HAP-1 (cell line): Measurements from ENCODE around the gene PARK7.
"Not testable (repeated sequence)": the region's sequence is repeated elsewhere in the genome, so short reads cannot be mapped to it uniquely, and the experiment has no call there.

Source experiments
- DNase-seq, 2 experiments: peaks; one replicate each; pipeline ENCODE4 v3.0.0-alpha.2; 2016 to 2020; ENCODE audit warnings: low spot score in 2 of 2
- H3K27me3 ChIP-seq: fragments of 250-450 bp; sonication (Bioruptor Pico); 2 replicates; pipeline ENCODE4 v1.5.1; 2020; ENCODE audit warnings: low read depth, mild to moderate bottlenecking, moderate library complexity
- H3K36me3 ChIP-seq: fragments of 250-450 bp; sonication (Bioruptor Pico); replicated peaks from 2 replicates; pipeline ENCODE4 v1.5.1; 2020; ENCODE audit warnings: mild to moderate bottlenecking
- H3K4me1 ChIP-seq: fragments of 250-450 bp; sonication (Bioruptor Pico); 2 replicates; pipeline ENCODE4 v1.5.1; 2020; ENCODE audit warnings: mild to moderate bottlenecking
- H3K4me3 ChIP-seq: fragments of 250-450 bp; sonication (Bioruptor Pico); 2 replicates; pipeline ENCODE4 v1.5.1; 2020; ENCODE audit warnings: mild to moderate bottlenecking, moderate library complexity
- H3K9me3 ChIP-seq: fragments of 250-450 bp; sonication (Bioruptor Pico); 2 replicates; pipeline ENCODE4 v1.5.1; 2020; ENCODE audit warnings: mild to moderate bottlenecking, moderate library complexity
- in situ Hi-C: fragments of 300-500 bp; cut with MboI; formaldehyde crosslinking; loops from 3 replicates; pipeline ENCODE4 v1.14.3; 2020; ENCODE audit warnings: low sequenced_read_pairs, inconsistent platforms, mixed read lengths

PARK7 gene

GRCh38 chr1:7961216-7962013, at the start of gene PARK7:
PARK7 (plus strand) TSS chr1:7961711; CDS start chr1:7962786, 1,075 bp downstream.
- in situ Hi-C loops = no loop called here
- Histone ChIP-seq H3K27me3 (no peaks in the 10 kb centered on the region), H3K36me3 (peaks cover 34% of the 10 kb centered on the region), H3K4me3 (peak within 1 kb of the TSS; percentile 67), H3K4me1 (peaks cover 11% of the 10 kb centered on the region; the same call in 1 of the 2 replicates), H3K9me3 (no peaks in the 10 kb centered on the region)
- peak; percentile 97 to 100 for DNase-seq

GRCh38 chr1:7912145-7912544, 49.4 kb upstream of the PARK7 start:
- no peaks in the 10 kb centered on the region for H3K36me3 ChIP-seq
- H3K9me3 ChIP-seq = no peaks in the 10 kb centered on the region
- H3K4me1 ChIP-seq = no peaks in the 10 kb centered on the region
- DNase-seq = no peak
- in situ Hi-C loops = no loop called here
- H3K4me3 ChIP-seq = no peak overlapping the region
- peaks cover 3% of the 10 kb centered on the region; the same call in 1 of the 2 replicates for H3K27me3 ChIP-seq

GRCh38 chr1:7912743-7913557, 48.6 kb upstream of the PARK7 start:
- H3K4me3 ChIP-seq = no peak overlapping the region
- DNase-seq = no peak
- no peaks in the 10 kb centered on the region for H3K9me3 ChIP-seq
- peaks cover 3% of the 10 kb centered on the region; the same call in 1 of the 2 replicates for H3K27me3 ChIP-seq
- in situ Hi-C loops = no loop called here
- H3K36me3 ChIP-seq = no peaks in the 10 kb centered on the region
- no peaks in the 10 kb centered on the region for H3K4me1 ChIP-seq

GRCh38 chr1:7915826-7916500, 45.5 kb upstream of the PARK7 start:
- H3K27me3 ChIP-seq = peaks cover 3% of the 10 kb centered on the region; the same call in 1 of the 2 replicates
- H3K36me3 ChIP-seq = no peaks in the 10 kb centered on the region
- in situ Hi-C loops = no loop called here
- no peaks in the 10 kb centered on the region for H3K9me3 ChIP-seq
- DNase-seq = no peak
- no peaks in the 10 kb centered on the region for H3K4me1 ChIP-seq
- no peak overlapping the region for H3K4me3 ChIP-seq

GRCh38 chr1:7916501-7916830, 45.0 kb upstream of the PARK7 start:
- Histone ChIP-seq H3K9me3 (no peaks in the 10 kb centered on the region), H3K4me3 (no peak overlapping the region), H3K36me3 (no peaks in the 10 kb centered on the region), H3K4me1 (no peaks in the 10 kb centered on the region), H3K27me3 (peaks cover 3% of the 10 kb centered on the region; the same call in 1 of the 2 replicates)
- in situ Hi-C loops = no loop called here
- no peak for DNase-seq

- H3K4me3 ChIP-seq, H3K4me1 ChIP-seq, H3K9me3 ChIP-seq, H3K36me3 ChIP-seq, H3K27me3 ChIP-seq, in situ Hi-C loops, DNase-seq: not testable (repeated sequence)
Measured at GRCh38 chr1:7917971-7918370, 43.5 kb upstream of the PARK7 start.

- Histone ChIP-seq H3K4me1 (no peaks in the 10 kb centered on the region), H3K36me3 (no peaks in the 10 kb centered on the region), H3K4me3 (no peak overlapping the region), H3K27me3 (peaks cover 3% of the 10 kb centered on the region; the same call in 1 of the 2 replicates), H3K9me3 (no peaks in the 10 kb centered on the region)
- no peak for DNase-seq
- in situ Hi-C loops = no loop called here
Measured at GRCh38 chr1:7919880-7920279, 41.6 kb upstream of the PARK7 start.

GRCh38 chr1:7921796-7922195, 39.7 kb upstream of the PARK7 start:
- Histone ChIP-seq H3K9me3 (no peaks in the 10 kb centered on the region), H3K36me3 (no peaks in the 10 kb centered on the region), H3K4me1 (no peaks in the 10 kb centered on the region), H3K4me3 (no peak overlapping the region), H3K27me3 (peaks cover 7% of the 10 kb centered on the region; the same call in 1 of the 2 replicates)
- in situ Hi-C loops = no loop called here
- DNase-seq = no peak

GRCh38 chr1:7922301-7922700, 39.2 kb upstream of the PARK7 start:
- H3K36me3 ChIP-seq = no peaks in the 10 kb centered on the region
- H3K4me1 ChIP-seq = no peaks in the 10 kb centered on the region
- DNase-seq = no peak
- H3K9me3 ChIP-seq = no peaks in the 10 kb centered on the region
- in situ Hi-C loops = no loop called here
- peaks cover 8% of the 10 kb centered on the region; the same call in 1 of the 2 replicates for H3K27me3 ChIP-seq
- no peak overlapping the region for H3K4me3 ChIP-seq

GRCh38 chr1:7927061-7927460, 34.5 kb upstream of the PARK7 start:
- peaks cover 11% of the 10 kb centered on the region; the same call in 1 of the 2 replicates for H3K27me3 ChIP-seq
- H3K36me3 ChIP-seq, H3K9me3 ChIP-seq, H3K4me3 ChIP-seq, H3K4me1 ChIP-seq, DNase-seq, in situ Hi-C loops: not testable (repeated sequence)

- in situ Hi-C loops = no loop called here
- H3K36me3 ChIP-seq = no peaks in the 10 kb centered on the region
- no peaks in the 10 kb centered on the region for H3K9me3 ChIP-seq
- DNase-seq = no peak
- peaks cover 11% of the 10 kb centered on the region; the same call in 1 of the 2 replicates for H3K27me3 ChIP-seq
- H3K4me3 ChIP-seq = no peak overlapping the region
- H3K4me1 ChIP-seq = no peaks in the 10 kb centered on the region
Measured at GRCh38 chr1:7928247-7928646, 33.3 kb upstream of the PARK7 start.

- DNase-seq = no peak
- H3K27me3 ChIP-seq = peaks cover 12% of the 10 kb centered on the region; the same call in 1 of the 2 replicates
- in situ Hi-C loops = no loop called here
Measured at GRCh38 chr1:7929637-7930036, 31.9 kb upstream of the PARK7 start.

GRCh38 chr1:7930645-7931445, 30.7 kb upstream of the PARK7 start:
- Histone ChIP-seq H3K36me3 (no peaks in the 10 kb centered on the region), H3K4me3 (no peak overlapping the region), H3K27me3 (peaks cover 15% of the 10 kb centered on the region; the same call in 1 of the 2 replicates), H3K9me3 (no peaks in the 10 kb centered on the region), H3K4me1 (no peaks in the 10 kb centered on the region)
- in situ Hi-C loops = no loop called here
- no peak for DNase-seq

More at GRCh38 chr1:7929637-7930036, 31.9 kb upstream of the PARK7 start:
- no peaks in the 10 kb centered on the region for H3K36me3 ChIP-seq
- no peaks in the 10 kb centered on the region for H3K4me1 ChIP-seq
- no peak overlapping the region for H3K4me3 ChIP-seq
- H3K9me3 ChIP-seq = no peaks in the 10 kb centered on the region
